Measurements from ENCODE around the gene CELA2B. TPM values are rescaled to one million over a fixed set of nuclear protein-coding genes. Genes with fewer than 3 reads are reported as not detected.

Gene CELA2B
- total RNA-seq, 4 donors from 2014 or later: not detected

DNA sequence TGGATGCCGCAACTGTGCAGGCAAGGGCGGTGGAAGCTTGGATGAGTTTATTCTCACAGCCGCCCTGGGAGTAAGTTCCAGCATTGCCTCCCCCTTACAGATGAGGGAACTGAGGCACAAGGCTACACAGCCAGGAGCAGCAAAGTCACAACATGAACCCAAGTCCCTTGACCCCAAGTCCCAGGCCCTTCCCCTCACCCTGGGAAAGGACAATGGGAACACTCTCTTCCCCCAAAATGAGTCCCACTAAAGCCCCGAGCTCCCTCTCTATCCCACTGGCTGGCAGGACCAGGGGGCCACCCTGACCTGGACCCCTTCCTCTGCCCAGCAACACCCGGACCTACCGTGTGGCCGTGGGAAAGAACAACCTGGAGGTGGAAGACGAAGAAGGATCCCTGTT lies 33.8 kb upstream of the CELA2B start:
- Histone ChIP-seq H3K27me3 (no peaks in the 10 kb centered on the region), H3K9me3 (no peaks in the 10 kb centered on the region), H3K36me3 (no peaks in the 10 kb centered on the region), H3K4me1 (no peaks in the 10 kb centered on the region), H3K27ac (no peak overlapping the region), H3K4me3 (replicated peaks in 1 of 3) (no peak overlapping the region)
- intact Hi-C loops (cut with DNase I): no loop called here
- no peak for TF ChIP-seq POLR2A (IDR thresholded peaks at IDR 0.05)
- TF ChIP-seq, protein P1, sequence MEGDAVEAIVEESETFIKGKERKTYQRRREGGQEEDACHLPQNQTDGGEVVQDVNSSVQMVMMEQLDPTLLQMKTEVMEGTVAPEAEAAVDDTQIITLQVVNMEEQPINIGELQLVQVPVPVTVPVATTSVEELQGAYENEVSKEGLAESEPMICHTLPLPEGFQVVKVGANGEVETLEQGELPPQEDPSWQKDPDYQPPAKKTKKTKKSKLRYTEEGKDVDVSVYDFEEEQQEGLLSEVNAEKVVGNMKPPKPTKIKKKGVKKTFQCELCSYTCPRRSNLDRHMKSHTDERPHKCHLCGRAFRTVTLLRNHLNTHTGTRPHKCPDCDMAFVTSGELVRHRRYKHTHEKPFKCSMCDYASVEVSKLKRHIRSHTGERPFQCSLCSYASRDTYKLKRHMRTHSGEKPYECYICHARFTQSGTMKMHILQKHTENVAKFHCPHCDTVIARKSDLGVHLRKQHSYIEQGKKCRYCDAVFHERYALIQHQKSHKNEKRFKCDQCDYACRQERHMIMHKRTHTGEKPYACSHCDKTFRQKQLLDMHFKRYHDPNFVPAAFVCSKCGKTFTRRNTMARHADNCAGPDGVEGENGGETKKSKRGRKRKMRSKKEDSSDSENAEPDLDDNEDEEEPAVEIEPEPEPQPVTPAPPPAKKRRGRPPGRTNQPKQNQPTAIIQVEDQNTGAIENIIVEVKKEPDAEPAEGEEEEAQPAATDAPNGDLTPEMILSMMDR (IDR thresholded peaks at IDR 0.05): no peak
- WGBS, 2 donors: 90% methylated on average over 7 to 8 of the region's 8 CpGs
- DNase-seq: no peak

DNA sequence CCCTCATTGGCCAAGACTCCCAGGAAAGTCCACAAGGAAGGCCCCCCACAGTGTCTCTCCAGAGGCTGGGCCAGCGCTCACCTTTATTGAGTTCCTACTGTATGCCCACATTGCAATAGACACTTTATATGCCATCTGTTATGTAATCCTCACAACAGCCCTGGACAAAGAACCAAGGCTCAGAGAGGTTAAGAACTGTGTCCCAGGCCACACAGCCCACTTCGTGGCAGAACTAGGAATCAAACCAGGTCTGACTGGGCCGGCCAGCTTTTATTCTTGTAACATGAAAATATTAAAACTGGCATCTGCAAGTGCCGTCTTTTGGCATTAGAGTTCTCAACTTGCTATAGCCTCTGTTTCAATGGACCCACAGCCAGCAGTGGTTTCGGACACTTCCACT lies 33.1 kb upstream of the CELA2B start:
- no peak overlapping the region for H3K27ac ChIP-seq
- H3K4me3 ChIP-seq (replicated peaks in 1 of 3): no peak overlapping the region
- TF ChIP-seq, protein P1 (IDR thresholded peaks at IDR 0.05): no peak
- TF ChIP-seq POLR2A (IDR thresholded peaks at IDR 0.05): no peak
- H3K36me3 ChIP-seq: no peaks in the 10 kb centered on the region
- DNase-seq: no peak
- WGBS, 2 donors: 86 to 87% methylated on average over 4 to 5 of the region's 5 CpGs
- intact Hi-C loops (cut with DNase I): no loop called here
- H3K4me1 ChIP-seq: no peaks in the 10 kb centered on the region
- H3K27me3 ChIP-seq: no peaks in the 10 kb centered on the region
- no peaks in the 10 kb centered on the region for H3K9me3 ChIP-seq

DNA sequence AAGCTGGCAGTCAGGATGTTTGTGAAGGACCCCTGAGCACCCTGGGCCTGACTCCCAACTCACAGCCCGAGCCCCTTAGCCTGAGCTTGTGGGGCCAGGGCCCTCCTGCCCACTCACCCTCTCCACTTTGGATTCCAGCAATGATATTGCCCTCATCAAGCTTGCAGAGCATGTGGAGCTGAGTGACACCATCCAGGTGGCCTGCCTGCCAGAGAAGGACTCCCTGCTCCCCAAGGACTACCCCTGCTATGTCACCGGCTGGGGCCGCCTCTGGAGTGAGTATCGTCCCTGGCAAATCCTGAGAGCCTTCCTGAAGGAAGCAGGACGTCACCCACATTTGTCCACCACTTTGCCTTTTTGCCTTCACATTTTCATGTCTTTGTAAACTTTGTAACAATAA lies 32.6 kb upstream of the CELA2B start:
- no peaks in the 10 kb centered on the region for H3K27me3 ChIP-seq
- H3K9me3 ChIP-seq: no peaks in the 10 kb centered on the region
- H3K4me1 ChIP-seq: no peaks in the 10 kb centered on the region
- no peak for TF ChIP-seq POLR2A (IDR thresholded peaks at IDR 0.05)
- TF ChIP-seq, protein P1 (IDR thresholded peaks at IDR 0.05): no peak
- no peak for DNase-seq
- no peak overlapping the region for H3K4me3 ChIP-seq (replicated peaks in 1 of 3)
- no peaks in the 10 kb centered on the region for H3K36me3 ChIP-seq
- intact Hi-C loops (cut with DNase I): no loop called here
- no peak overlapping the region for H3K27ac ChIP-seq
- 82 to 83% methylated on average over 5 of the region's 5 CpGs for WGBS, 2 donors

DNA sequence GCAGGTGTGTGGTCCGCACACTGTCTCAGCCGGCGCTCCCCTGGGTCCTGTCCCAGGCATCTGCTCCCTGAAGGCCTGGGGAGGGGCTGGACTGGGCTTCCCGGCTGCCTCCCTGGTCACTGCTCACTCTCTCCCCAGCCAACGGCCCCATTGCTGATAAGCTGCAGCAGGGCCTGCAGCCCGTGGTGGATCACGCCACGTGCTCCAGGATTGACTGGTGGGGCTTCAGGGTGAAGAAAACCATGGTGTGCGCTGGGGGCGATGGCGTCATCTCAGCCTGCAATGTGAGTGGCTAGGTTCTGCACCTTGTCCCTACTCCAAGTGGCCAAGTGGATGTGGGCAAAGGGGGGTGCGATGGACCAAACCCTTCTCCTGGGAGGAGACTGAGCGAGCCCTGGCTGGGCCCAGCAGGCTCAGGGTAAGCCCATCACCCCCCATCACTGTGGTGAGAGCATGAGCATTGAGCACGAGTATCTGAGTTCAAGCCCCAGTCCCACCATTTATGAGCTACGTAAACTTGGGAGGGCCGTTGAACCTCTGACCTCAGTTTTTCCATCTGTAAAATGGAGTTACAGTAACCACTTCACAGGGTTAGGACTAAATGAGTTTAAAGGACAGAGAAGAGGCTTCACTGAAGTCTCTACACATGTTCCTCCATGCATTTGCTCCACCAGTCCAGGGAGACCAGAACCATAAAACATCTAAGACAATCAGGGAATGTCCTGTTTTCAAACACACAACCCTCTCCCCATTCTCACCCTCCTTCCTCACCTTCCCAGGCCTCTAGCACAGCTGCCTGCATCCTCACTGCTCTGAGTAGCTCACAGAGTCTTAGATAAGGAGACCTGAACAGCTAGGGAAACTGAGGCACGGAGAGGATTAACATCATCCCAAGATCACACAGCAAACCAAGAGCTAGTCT lies 31.2 kb upstream of the CELA2B start:
- H3K4me3 ChIP-seq (replicated peaks in 1 of 3): no peak overlapping the region
- no peak for TF ChIP-seq POLR2A (IDR thresholded peaks at IDR 0.05)
- TF ChIP-seq, protein P1 (IDR thresholded peaks at IDR 0.05): no peak
- no peaks in the 10 kb centered on the region for H3K27me3 ChIP-seq
- no peak for DNase-seq
- intact Hi-C loops (cut with DNase I): no loop called here
- 91 to 93% methylated on average over 12 of the region's 17 CpGs for WGBS, 2 donors
- no peaks in the 10 kb centered on the region for H3K36me3 ChIP-seq
- H3K4me1 ChIP-seq: no peaks in the 10 kb centered on the region
- H3K27ac ChIP-seq: no peak overlapping the region
- H3K9me3 ChIP-seq: no peaks in the 10 kb centered on the region

DNA sequence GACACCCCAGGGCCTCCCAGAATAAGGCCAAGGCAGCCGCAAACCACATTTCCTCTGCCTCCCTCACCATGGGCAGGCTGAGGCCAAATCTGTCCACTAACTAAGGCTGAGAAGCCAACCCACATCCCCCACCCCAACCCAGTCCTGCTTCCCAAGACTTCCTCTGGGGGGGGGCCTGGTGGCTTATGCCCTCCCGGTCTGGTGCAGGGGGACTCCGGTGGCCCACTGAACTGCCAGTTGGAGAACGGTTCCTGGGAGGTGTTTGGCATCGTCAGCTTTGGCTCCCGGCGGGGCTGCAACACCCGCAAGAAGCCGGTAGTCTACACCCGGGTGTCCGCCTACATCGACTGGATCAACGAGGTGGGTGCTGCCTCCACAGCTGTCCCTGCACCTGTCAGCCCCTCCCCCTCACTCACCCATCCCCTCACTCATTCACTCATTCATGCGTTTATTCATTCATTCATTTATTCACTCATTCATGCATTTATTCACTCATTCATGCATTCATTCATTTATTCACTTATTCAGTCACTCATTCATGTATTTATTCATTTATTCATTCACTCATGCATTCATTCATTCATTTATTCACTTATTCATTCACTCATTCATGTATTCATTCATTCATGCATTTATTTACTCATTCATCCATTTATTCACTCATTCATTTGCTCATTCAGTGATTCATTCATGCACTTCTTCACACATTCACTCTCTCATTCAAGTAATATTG lies 30.3 kb upstream of the CELA2B start:
- Histone ChIP-seq H3K27me3 (no peaks in the 10 kb centered on the region), H3K9me3 (no peaks in the 10 kb centered on the region), H3K27ac (no peak overlapping the region), H3K4me1 (no peaks in the 10 kb centered on the region), H3K4me3 (replicated peaks in 1 of 3) (no peak overlapping the region), H3K36me3 (no peaks in the 10 kb centered on the region)
- TF ChIP-seq, protein P1 (IDR thresholded peaks at IDR 0.05): no peak
- no peak for TF ChIP-seq POLR2A (IDR thresholded peaks at IDR 0.05)
- intact Hi-C loops (cut with DNase I): no loop called here
- 85 to 87% methylated on average over 12 to 14 of the region's 14 CpGs for WGBS, 2 donors
- no peak for DNase-seq
